Fibroblast of lung (primary cell): Measurements from ENCODE around the gene TIMP2. TPM values are rescaled to one million over a fixed set of nuclear protein-coding genes. Genes with fewer than 3 reads are reported as not detected.

ENCODE experiments used
- DNase-seq, 2 donors: peaks; one replicate each; pipeline versions ENCODE4 v3.0.0 to v3.0.0-alpha.2; 2010; ENCODE audit warnings: low read depth in 2 of 2
- H2AFZ ChIP-seq: 2 replicates; pipeline ENCODE4 v1.5.1; 2012; ENCODE audit warnings: low read length, control low read depth, inconsistent platforms
- H3K27ac ChIP-seq: 2 replicates; pipeline ENCODE4 v1.5.1; 2011; ENCODE audit warnings: low read length, control low read depth; ENCODE audit not compliant: insufficient read depth
- H3K27me3 ChIP-seq: 2 replicates; pipeline ENCODE4 v1.5.1; 2011; ENCODE audit warnings: mild to moderate bottlenecking, low read length; ENCODE audit not compliant: control insufficient read depth, insufficient read depth
- H3K36me3 ChIP-seq: 2 replicates; pipeline ENCODE4 v1.5.1; 2011; ENCODE audit warnings: low read length; ENCODE audit not compliant: control insufficient read depth, insufficient read depth
- H3K4me1 ChIP-seq: 2 replicates; pipeline ENCODE4 v1.5.1; 2011; ENCODE audit warnings: low read length; ENCODE audit not compliant: control insufficient read depth, insufficient read depth; ENCODE audit errors: extremely low read depth
- H3K4me2 ChIP-seq: 2 replicates; pipeline ENCODE4 v1.5.1; 2011; ENCODE audit warnings: low read length, control low read depth; ENCODE audit not compliant: insufficient read depth; ENCODE audit errors: extremely low read depth
- H3K4me3 ChIP-seq, 4 experiments: fragments of 200-600 bp in 1 of 4; sonication (generic) in 1 of 4; replicated peaks in 1 of 4; 2 replicates each; pipeline ENCODE4 v1.5.1; 2011 to 2016; ENCODE audit warnings: low read length in 4 of 4, low read depth in 3 of 4, mild to moderate bottlenecking in 3 of 4, control low read depth in 2 of 4, inconsistent platforms in 1 of 4, mixed read lengths in 1 of 4; ENCODE audit not compliant: insufficient read depth in 1 of 4; ENCODE audit errors: control extremely low read depth in 1 of 4
- H3K79me2 ChIP-seq: 2 replicates; pipeline ENCODE4 v1.5.1; 2012; ENCODE audit warnings: mild to moderate bottlenecking, low read length, inconsistent platforms; ENCODE audit not compliant: control insufficient read depth, insufficient read depth
- H3K9ac ChIP-seq: 2 replicates; pipeline ENCODE4 v1.5.1; 2011; ENCODE audit warnings: mild to moderate bottlenecking, low read length, control low read depth; ENCODE audit not compliant: insufficient read depth
- H3K9me3 ChIP-seq: 2 replicates; pipeline ENCODE4 v1.5.1; 2012; ENCODE audit warnings: low read depth, low read length; ENCODE audit not compliant: control insufficient read depth, insufficient read depth
- H4K20me1 ChIP-seq: 2 replicates; pipeline ENCODE4 v1.5.1; 2011; ENCODE audit warnings: low read length; ENCODE audit not compliant: control insufficient read depth, insufficient read depth; ENCODE audit errors: extremely low read depth
- CTCF ChIP-seq, 2 donors: IDR thresholded peaks in 1 of 2; conservative IDR thresholded peaks in 1 of 2; 1 replicate in 1 of 2; 2 replicates in 1 of 2; pipeline ENCODE4 v1.5.1; 2011 to 2012; ENCODE audit warnings: low read length in 2 of 2, control low read depth in 1 of 2, inconsistent platforms in 1 of 2, low read depth in 1 of 2, mild to moderate bottlenecking in 1 of 2
- EZH2 ChIP-seq: IDR thresholded peaks from 2 replicates; pipeline ENCODE4 v1.5.1; 2012; ENCODE audit warnings: low read length, control low read depth, mild to moderate bottlenecking; ENCODE audit errors: missing control alignments
- polyA plus RNA-seq, 2 donors: library from polyadenylated mRNA; depleted of rRNA in 1 of 2; stranded (reverse) in 1 of 2; unstranded in 1 of 2; fragments of >200 nt; gene quantifications; 2 replicates each; pipeline ENCODE4 v1.2.1, GENCODE V29; 2011 to 2012; ENCODE audit warnings: missing spikeins in 1 of 2
- total RNA-seq: library from RNA; depleted of rRNA; stranded (reverse); fragments of >200 nt; gene quantifications from 2 replicates; pipeline ENCODE4 v1.2.1, GENCODE V29; 2014

TIMP2 gene
- total and polyA plus RNA-seq, 2 donors (not counting 1 experiment from before 2014, with no cell fraction given): 155 to 745 TPM

DNA sequence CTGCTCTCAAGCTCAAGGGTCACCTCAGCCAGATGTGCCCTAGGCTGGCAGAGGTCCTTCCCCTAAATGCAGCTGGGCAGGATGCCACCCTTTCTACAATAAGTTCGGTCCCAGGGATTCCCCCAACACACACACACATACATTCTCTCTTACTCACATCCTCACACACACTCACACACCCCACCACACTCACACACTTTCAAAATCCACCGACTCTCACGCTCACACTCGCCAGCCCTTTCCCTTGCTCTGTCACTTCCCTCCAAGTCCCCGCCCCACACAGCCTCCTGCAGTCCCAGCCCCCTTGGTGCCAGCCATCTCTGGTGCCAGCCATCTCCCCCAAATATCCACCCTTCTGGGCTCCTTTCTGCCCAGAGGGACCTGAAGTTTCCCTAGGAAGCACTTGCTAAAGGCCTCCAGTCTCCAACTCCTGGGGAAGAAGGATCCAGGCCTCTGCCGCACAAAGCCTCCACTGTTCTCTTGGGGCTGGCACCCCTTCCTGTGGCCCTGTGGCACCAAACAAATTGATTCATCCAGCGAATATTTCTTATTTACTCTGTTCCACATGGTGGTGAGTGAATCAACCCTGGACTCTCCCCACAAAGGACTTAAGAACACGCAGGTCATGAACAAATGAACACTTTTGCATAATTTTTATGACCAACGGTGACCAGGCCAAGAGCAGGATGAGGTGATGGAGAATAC is 80.7 kb downstream of the TIMP2 start:
- no peaks in the 10 kb centered on the region for H3K27me3 ChIP-seq
- H3K9ac ChIP-seq: no peak overlapping the region
- H2AFZ ChIP-seq: no peak overlapping the region
- no peak overlapping the region for H3K27ac ChIP-seq
- H3K36me3 ChIP-seq: no peaks in the 10 kb centered on the region
- H3K9me3 ChIP-seq: no peaks in the 10 kb centered on the region
- peaks cover 3% of the 10 kb centered on the region for H3K4me1 ChIP-seq
- peaks cover 6% of the 10 kb centered on the region for H3K79me2 ChIP-seq
- no peaks in the 10 kb centered on the region for H4K20me1 ChIP-seq
- peak; percentile 30 to 34 for DNase-seq
- no peak for TF ChIP-seq CTCF (conservative IDR thresholded peaks at IDR 0.05 in 1 of 2, IDR thresholded peaks at IDR 0.05 in 1 of 2; ENCODE audit: low read depth in 1 of 2, low read length in 2 of 2)
- no peak overlapping the region for H3K4me3 ChIP-seq
- H3K4me2 ChIP-seq: no peak overlapping the region

DNA sequence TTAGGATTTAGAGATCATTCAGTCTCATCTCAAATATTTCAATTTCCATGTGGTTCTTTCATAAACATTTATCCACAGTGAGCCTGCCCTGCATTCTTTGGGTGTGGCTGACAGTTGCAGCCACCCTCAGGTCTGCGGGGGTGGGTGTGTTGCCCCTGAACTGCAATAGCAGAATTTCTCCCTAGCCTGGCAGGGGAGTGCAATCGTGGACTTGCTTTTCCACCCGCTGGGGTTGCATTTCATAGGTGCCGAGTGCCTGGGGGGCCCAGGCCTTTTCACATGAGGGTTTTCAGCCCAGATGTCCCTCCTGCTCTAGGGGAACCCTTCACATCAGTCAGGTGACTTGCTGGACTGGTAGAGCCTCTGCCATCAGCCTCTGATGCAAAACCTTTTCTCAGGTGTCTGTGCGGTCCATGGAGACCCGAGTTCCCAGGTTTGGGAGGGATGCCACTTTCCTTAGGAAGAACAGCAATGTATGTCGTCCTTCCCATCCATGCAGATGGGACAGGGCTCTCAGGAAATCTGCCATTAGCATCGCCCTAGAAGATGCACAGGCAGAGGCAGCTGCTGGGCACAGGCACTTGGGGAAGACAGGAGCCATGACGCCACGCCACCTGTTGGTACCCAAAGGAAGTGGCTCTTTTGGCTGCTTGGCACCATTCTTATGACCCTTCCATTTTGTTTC is 82.2 kb downstream of the TIMP2 start:
- Histone ChIP-seq H3K4me2 (no peak overlapping the region), H3K9ac (no peak overlapping the region), H3K36me3 (peaks cover 2% of the 10 kb centered on the region), H4K20me1 (peaks cover 2% of the 10 kb centered on the region), H3K4me3 (no peak overlapping the region), H3K27ac (no peak overlapping the region), H2AFZ (no peak overlapping the region), H3K9me3 (no peaks in the 10 kb centered on the region), H3K4me1 (peaks cover 11% of the 10 kb centered on the region), H3K27me3 (no peaks in the 10 kb centered on the region), H3K79me2 (peaks cover 20% of the 10 kb centered on the region)
- peak; percentile 23 to 34 for DNase-seq
- TF ChIP-seq EZH2: no peak
- TF ChIP-seq CTCF (conservative IDR thresholded peaks at IDR 0.05 in 1 of 2, IDR thresholded peaks at IDR 0.05 in 1 of 2; ENCODE audit: low read depth in 1 of 2, low read length in 2 of 2): peak; percentile 36 to 65

- Histone ChIP-seq H2AFZ (peak within 1 kb of the TSS; percentile 63), H3K4me3 (peak within 1 kb of the TSS; percentile 75 to 92 (median 90)), H3K4me1 (peaks cover 13% of the 10 kb centered on the region), H3K79me2 (peaks cover 38% of the 10 kb centered on the region), H3K27ac (peak within 1 kb of the TSS; percentile 97), H4K20me1 (peaks cover 2% of the 10 kb centered on the region), H3K4me2 (peak within 1 kb of the TSS; percentile 95), H3K9ac (peak within 1 kb of the TSS; percentile 98), H3K9me3 (no peaks in the 10 kb centered on the region), H3K36me3 (peaks cover 11% of the 10 kb centered on the region), H3K27me3 (no peaks in the 10 kb centered on the region)
- TF ChIP-seq EZH2 (no peak), CTCF (conservative IDR thresholded peaks at IDR 0.05 in 1 of 2, IDR thresholded peaks at IDR 0.05 in 1 of 2; ENCODE audit: low read depth in 1 of 2, low read length in 2 of 2) (no peak)
- peak; percentile 97 to 99 for DNase-seq
These were observed 84.2 kb downstream of the TIMP2 start, which contains the start of gene USP36 for GRCh38 chr17:78840780-78841611. USP36 (minus strand) TSS chr17:78840814; CDS start chr17:78836363, 4,451 bp downstream.
